Measurements from ENCODE around the gene NPM1.

The NPM1 gene

DNA sequence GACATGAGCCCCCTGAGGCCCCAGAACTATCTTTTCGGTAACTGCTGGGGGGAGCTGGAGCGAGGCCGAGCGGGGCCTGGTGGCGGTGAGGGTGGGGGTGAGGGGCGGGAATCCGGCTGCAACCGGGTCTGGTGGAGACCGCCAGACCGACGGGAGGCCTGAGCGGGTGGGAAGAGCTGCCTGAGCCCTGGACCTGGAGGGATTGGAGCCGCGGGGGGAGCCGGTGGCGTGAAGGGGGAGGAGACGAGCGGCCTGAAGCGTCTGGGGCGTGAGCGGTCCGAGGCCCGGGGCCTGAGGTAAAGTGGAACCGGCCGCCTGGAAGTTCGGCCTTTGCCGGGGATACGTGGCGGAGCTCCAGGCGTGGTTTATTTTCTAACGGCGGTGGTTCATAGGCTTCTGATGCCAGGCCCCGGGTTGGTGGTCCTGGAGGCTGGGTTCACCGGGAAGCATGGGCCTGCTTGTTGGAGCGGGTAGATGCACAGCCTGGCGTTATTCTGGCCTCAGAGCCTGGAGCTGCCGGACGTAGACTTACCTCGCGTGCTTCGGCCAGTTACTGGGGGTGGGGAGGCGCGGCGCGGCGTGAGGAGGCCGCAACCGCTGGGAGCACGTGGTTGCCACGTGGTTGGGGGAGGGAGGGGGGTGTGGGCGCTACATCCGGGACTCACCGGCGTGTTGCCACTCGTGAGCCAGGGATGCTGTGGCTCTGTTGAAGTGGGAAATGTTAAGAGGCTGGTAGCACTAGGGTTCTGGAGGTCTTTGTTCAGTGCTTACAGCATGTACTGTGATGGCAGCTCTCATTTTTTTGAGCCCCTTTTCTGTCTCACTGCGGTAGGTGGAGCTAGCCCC lies 544 bp downstream of the NPM1 start:
- peak; percentile 89 for DNase-seq (ENCODE audit: extremely low read depth, insufficient read length)
- no peaks in the 10 kb centered on the region for H3K27me3 ChIP-seq (replicated peaks; ENCODE audit: control insufficient read depth, insufficient read depth, low read length)
- peak overlapping the region; percentile 68 for H3K4me3 ChIP-seq (replicated peaks; ENCODE audit: low read depth, low read length)
- H3K36me3 ChIP-seq (ENCODE audit: control insufficient read depth, insufficient read depth, low read length), result peaks cover 11% of the 10 kb centered on the region
- TF ChIP-seq, protein P1, sequence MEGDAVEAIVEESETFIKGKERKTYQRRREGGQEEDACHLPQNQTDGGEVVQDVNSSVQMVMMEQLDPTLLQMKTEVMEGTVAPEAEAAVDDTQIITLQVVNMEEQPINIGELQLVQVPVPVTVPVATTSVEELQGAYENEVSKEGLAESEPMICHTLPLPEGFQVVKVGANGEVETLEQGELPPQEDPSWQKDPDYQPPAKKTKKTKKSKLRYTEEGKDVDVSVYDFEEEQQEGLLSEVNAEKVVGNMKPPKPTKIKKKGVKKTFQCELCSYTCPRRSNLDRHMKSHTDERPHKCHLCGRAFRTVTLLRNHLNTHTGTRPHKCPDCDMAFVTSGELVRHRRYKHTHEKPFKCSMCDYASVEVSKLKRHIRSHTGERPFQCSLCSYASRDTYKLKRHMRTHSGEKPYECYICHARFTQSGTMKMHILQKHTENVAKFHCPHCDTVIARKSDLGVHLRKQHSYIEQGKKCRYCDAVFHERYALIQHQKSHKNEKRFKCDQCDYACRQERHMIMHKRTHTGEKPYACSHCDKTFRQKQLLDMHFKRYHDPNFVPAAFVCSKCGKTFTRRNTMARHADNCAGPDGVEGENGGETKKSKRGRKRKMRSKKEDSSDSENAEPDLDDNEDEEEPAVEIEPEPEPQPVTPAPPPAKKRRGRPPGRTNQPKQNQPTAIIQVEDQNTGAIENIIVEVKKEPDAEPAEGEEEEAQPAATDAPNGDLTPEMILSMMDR (IDR thresholded peaks at IDR 0.05; ENCODE audit: insufficient read depth, low read length, poor library complexity, severe bottlenecking), result no peak

DNA sequence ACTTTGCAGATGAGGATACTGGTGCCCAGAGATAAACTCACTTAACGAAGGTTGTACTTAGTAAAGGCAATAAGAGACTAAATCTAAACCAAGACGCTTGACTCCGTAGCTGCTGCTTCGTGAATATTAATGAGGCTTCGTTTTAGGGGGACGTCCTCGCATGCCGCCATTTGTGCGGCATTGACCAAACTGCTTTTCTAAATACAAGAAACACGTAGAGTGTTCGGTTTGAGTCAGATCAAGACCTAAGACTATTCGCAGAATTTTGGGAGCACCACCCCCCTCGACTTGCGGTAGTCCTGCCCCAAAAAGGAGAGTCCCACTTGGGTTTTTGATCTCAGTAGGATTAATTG lies 1.1 kb downstream of the NPM1 start:
- H3K4me3 ChIP-seq (replicated peaks; ENCODE audit: low read depth, low read length), result peak overlapping the region; percentile 68
- TF ChIP-seq, protein P1 (IDR thresholded peaks at IDR 0.05; ENCODE audit: insufficient read depth, low read length, poor library complexity, severe bottlenecking), result peak; percentile 12
- no peaks in the 10 kb centered on the region for H3K27me3 ChIP-seq (replicated peaks; ENCODE audit: control insufficient read depth, insufficient read depth, low read length)
- DNase-seq (ENCODE audit: extremely low read depth, insufficient read length), result no peak
- H3K36me3 ChIP-seq (ENCODE audit: control insufficient read depth, insufficient read depth, low read length), result peaks cover 11% of the 10 kb centered on the region

DNA sequence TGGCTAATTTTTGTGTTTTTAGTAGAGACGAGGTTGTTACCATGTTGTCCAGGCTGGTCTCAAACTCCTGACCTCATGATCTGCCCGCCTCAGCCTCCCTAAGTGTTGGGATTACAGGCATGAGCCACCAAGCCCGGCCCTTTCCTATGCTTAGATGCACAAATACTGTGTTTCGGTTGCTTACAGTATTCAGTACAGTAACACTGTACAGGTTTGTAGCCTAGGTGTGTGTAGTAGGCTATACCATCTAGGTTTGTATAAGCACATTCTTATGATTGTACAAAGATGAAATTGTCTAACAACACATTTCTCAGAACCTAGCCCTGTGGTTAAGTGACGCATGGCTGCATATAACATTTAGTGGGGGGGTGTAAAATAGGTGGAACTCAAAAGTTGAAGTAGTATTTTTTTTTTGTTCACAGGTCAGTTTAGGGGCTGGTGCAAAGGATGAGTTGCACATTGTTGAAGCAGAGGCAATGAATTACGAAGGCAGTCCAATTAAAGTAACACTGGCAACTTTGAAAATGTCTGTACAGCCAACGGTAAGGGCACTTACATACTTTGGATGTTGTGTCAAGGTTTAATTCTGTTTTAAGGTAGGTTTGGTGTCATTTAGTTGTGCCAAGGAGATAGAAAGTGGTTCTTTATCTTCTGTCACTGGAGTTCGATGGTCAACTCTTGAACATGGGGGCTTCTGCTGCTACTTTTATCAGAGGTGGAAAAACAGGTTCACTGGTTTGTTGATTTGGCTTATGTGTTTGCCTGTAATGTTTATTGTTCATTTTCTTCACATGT lies 3.4 kb downstream of the NPM1 start:
- H3K27me3 ChIP-seq (replicated peaks; ENCODE audit: control insufficient read depth, insufficient read depth, low read length), result no peaks in the 10 kb centered on the region
- DNase-seq (ENCODE audit: extremely low read depth, insufficient read length), result no peak
- H3K36me3 ChIP-seq (ENCODE audit: control insufficient read depth, insufficient read depth, low read length), result peaks cover 21% of the 10 kb centered on the region
- H3K4me3 ChIP-seq (replicated peaks; ENCODE audit: low read depth, low read length), result peak overlapping the region; percentile 68
- TF ChIP-seq, protein P1 (IDR thresholded peaks at IDR 0.05; ENCODE audit: insufficient read depth, low read length, poor library complexity, severe bottlenecking), result no peak

DNA sequence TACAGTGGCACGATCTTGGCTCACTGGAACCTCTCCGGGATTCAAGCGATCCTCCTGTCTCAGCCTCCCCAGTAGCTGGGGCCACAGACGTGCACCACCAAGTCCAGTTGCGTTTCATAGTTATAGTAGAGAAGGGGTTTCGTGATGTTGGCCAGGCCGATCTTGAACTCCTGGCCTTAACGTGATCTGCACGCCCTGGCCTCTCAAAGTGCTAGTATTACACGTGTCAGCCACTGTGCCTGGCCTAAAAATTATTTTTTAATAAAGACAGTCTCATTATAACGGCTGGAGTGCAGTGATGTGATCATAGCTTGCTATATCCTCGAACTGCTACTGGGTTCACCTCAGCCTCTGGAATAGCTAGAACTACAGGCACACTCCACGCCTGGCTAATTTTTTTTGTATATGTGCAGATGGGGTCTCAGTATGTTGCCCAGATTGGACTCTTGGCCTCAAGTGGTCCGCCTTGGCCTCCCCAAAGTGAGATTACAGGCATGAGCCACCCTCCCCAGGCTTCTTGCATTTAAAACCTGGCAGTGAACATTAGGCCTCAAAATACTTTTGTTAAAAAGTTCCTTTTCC lies 4.4 kb downstream of the NPM1 start:
- H3K36me3 ChIP-seq (ENCODE audit: control insufficient read depth, insufficient read depth, low read length), result peaks cover 26% of the 10 kb centered on the region
- TF ChIP-seq, protein P1 (IDR thresholded peaks at IDR 0.05; ENCODE audit: insufficient read depth, low read length, poor library complexity, severe bottlenecking), result no peak
- DNase-seq (ENCODE audit: extremely low read depth, insufficient read length), result no peak
- peak overlapping the region; percentile 68 for H3K4me3 ChIP-seq (replicated peaks; ENCODE audit: low read depth, low read length)
- H3K27me3 ChIP-seq (replicated peaks; ENCODE audit: control insufficient read depth, insufficient read depth, low read length), result no peaks in the 10 kb centered on the region

DNA sequence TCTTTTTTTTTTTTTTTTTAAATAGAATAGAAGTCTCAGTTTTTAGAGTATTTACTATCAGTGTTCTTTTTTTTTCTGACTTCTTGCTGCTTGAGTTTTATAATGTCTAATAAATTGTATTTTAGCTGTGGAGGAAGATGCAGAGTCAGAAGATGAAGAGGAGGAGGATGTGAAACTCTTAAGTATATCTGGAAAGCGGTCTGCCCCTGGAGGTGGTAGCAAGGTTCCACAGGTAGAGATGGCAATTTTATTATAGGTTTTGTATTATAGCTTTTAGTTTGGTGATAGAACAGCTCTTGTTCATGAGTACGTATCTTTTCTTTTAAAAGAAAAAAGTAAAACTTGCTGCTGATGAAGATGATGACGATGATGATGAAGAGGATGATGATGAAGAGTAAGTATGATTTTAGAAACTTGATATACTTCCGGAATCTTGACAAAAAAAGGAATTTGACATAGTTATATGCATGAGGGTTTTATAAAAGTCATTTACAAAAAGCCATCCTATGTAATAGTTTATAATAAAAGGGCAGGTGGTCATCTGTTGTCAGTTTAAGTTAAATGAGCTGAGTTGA lies 5.0 kb downstream of the NPM1 start:
- DNase-seq (ENCODE audit: extremely low read depth, insufficient read length), result no peak
- TF ChIP-seq, protein P1 (IDR thresholded peaks at IDR 0.05; ENCODE audit: insufficient read depth, low read length, poor library complexity, severe bottlenecking), result no peak
- H3K4me3 ChIP-seq (replicated peaks; ENCODE audit: low read depth, low read length), result no peak overlapping the region
- no peaks in the 10 kb centered on the region for H3K27me3 ChIP-seq (replicated peaks; ENCODE audit: control insufficient read depth, insufficient read depth, low read length)
- peaks cover 26% of the 10 kb centered on the region for H3K36me3 ChIP-seq (ENCODE audit: control insufficient read depth, insufficient read depth, low read length)

Data from GM06990 (cell line).